HL-60 (cell line): ENCODE results near the gene CAV1.

ENCODE experiments used
- CTCF ChIP-seq: IDR thresholded peaks from one replicate; pipeline ENCODE4 v1.5.1; 2011; ENCODE audit warnings: low read length, control low read depth, inconsistent platforms; ENCODE audit not compliant: insufficient read depth
- POLR2AphosphoS5 ChIP-seq: IDR thresholded peaks from 2 replicates; pipeline ENCODE4 v1.6.1; 2012; ENCODE audit warnings: low read depth

- TF ChIP-seq CTCF, result no peak
- no peak for TF ChIP-seq POLR2AphosphoS5
These were observed 46.7 kb downstream of the CAV1 start for GRCh38 chr7:116571552-116571951.
